Urothelium cell line (cell line): ENCODE data around the gene UBE4B.
"Not testable (repeated sequence)": the region's sequence is repeated elsewhere in the genome, so short reads cannot be mapped to it uniquely, and the experiment has no call there.

ENCODE experiments used
- DNase-seq: peaks from one replicate; pipeline ENCODE4 v3.0.0; 2011; ENCODE audit warnings: low spot score, mixed read lengths
- FAIRE-seq: peaks from 2 replicates; lab custom pipeline; 2011; peaks lifted over from hg19 to GRCh38; lab: Jason Lieb, UNC

Gene UBE4B

GRCh38 chr1:10205206-10205605, 172.4 kb downstream of the UBE4B start:
- not testable (repeated sequence) for FAIRE-seq, DNase-seq

GRCh38 chr1:10207810-10208209, 175.1 kb downstream of the UBE4B start:
- no peak for DNase-seq

GRCh38 chr1:10208537-10208936, 175.8 kb downstream of the UBE4B start:
- FAIRE-seq (no peak), DNase-seq (no peak)

More at GRCh38 chr1:10207810-10208209, 175.1 kb downstream of the UBE4B start:
- FAIRE-seq = no peak

- DNase-seq = no peak
- no peak for FAIRE-seq
These were observed 176.8 kb downstream of the UBE4B start for GRCh38 chr1:10209590-10209904.

- peak; percentile 100 for DNase-seq
- peak; percentile 74 for FAIRE-seq
These were observed 177.4 kb downstream of the UBE4B start, which contains the start of gene KIF1B for GRCh38 chr1:10209905-10210810. Gene KIF1B, plus strand, starts transcription at chr1:10210570. Its CDS starts 21,759 bp downstream, at chr1:10232329.

- peak; percentile 62 for DNase-seq
These were observed 178.4 kb downstream of the UBE4B start for GRCh38 chr1:10210841-10211804.

GRCh38 chr1:10211805-10212410, 179.2 kb downstream of the UBE4B start:
- no peak for FAIRE-seq

More at GRCh38 chr1:10210841-10211804, 178.4 kb downstream of the UBE4B start:
- FAIRE-seq = no peak

GRCh38 chr1:10212476-10212875, 179.7 kb downstream of the UBE4B start:
- no peak for DNase-seq
- no peak for FAIRE-seq

More at GRCh38 chr1:10211805-10212410, 179.2 kb downstream of the UBE4B start:
- peak; percentile 23 for DNase-seq

- FAIRE-seq = no peak
- DNase-seq = no peak
These were observed 180.5 kb downstream of the UBE4B start for GRCh38 chr1:10213186-10213705.

- no peak for DNase-seq
- no peak for FAIRE-seq
These were observed 183.5 kb downstream of the UBE4B start for GRCh38 chr1:10216090-10216749.

- DNase-seq = no peak
- no peak for FAIRE-seq
These were observed 185.1 kb downstream of the UBE4B start for GRCh38 chr1:10217748-10218441.

GRCh38 chr1:10220200-10220599, 187.4 kb downstream of the UBE4B start:
- DNase-seq (no peak), FAIRE-seq (no peak)

GRCh38 chr1:10220657-10221056, 187.9 kb downstream of the UBE4B start:
- not testable (repeated sequence) for DNase-seq, FAIRE-seq

- no peak for DNase-seq
- FAIRE-seq = no peak
These were observed 192.8 kb downstream of the UBE4B start for GRCh38 chr1:10225573-10225972.

GRCh38 chr1:10228528-10228927, 195.8 kb downstream of the UBE4B start:
- FAIRE-seq (no peak), DNase-seq (no peak)

GRCh38 chr1:10229903-10230302, 197.1 kb downstream of the UBE4B start:
- FAIRE-seq (no peak), DNase-seq (no peak)
